GM12892 (cell line): ENCODE data around the gene UIMC1.

ENCODE experiments used
- DNase-seq: peaks from one replicate; pipeline ENCODE4 v3.0.0; 2011; ENCODE audit not compliant: insufficient read length
- FAIRE-seq: peaks from 2 replicates; lab custom pipeline; 2011; peaks lifted over from hg19 to GRCh38; lab: Jason Lieb, UNC
- POLR2A ChIP-seq: IDR thresholded peaks from 2 replicates; pipeline ENCODE4 v1.6.1; 2011; ENCODE audit warnings: low read depth, low read length, control low read depth
- POLR2AphosphoS5 ChIP-seq: IDR thresholded peaks from 2 replicates; pipeline ENCODE4 v1.6.1; 2011; ENCODE audit warnings: low read depth, low read length, control low read depth
- TAF1 ChIP-seq: IDR thresholded peaks from 2 replicates; pipeline ENCODE4 v1.6.1; 2011; ENCODE audit warnings: low read depth, mild to moderate bottlenecking, control low read depth, low read length, borderline replicate concordance

The UIMC1 gene

GRCh38 chr5:176859916-176860315 lies 146.7 kb downstream of the UIMC1 start:
- TF ChIP-seq POLR2AphosphoS5 (no peak), TAF1 (no peak)
- DNase-seq (no peak), FAIRE-seq (no peak)

GRCh38 chr5:176857894-176858273 lies 148.7 kb downstream of the UIMC1 start:
- TF ChIP-seq TAF1: no peak
- no peak for TF ChIP-seq POLR2AphosphoS5
- TF ChIP-seq POLR2A: no peak
- DNase-seq (no peak), FAIRE-seq (no peak)

- TF ChIP-seq POLR2A: no peak
- no peak for TF ChIP-seq TAF1
- no peak for TF ChIP-seq POLR2AphosphoS5
- no peak for FAIRE-seq
These were observed 149.2 kb downstream of the UIMC1 start for GRCh38 chr5:176857216-176857893.

GRCh38 chr5:176856746-176857145 lies 149.8 kb downstream of the UIMC1 start:
- no peak for TF ChIP-seq POLR2AphosphoS5
- DNase-seq (no peak), FAIRE-seq (no peak)

More at GRCh38 chr5:176857216-176857893, 149.2 kb downstream of the UIMC1 start:
- DNase-seq: no peak

- TF ChIP-seq TAF1 (no peak), POLR2AphosphoS5 (no peak), POLR2A (no peak)
- no peak for DNase-seq
- no peak for FAIRE-seq
These were observed 151.0 kb downstream of the UIMC1 start for GRCh38 chr5:176855598-176855997.
